ENCODE data around the gene GUK1. TPM values are rescaled to one million over a fixed set of nuclear protein-coding genes. Genes with fewer than 3 reads are reported as not detected.
"Not testable (repeated sequence)": the region's sequence is repeated elsewhere in the genome, so short reads cannot be mapped to it uniquely, and the experiment has no call there.

Gene GUK1
- total RNA-seq, 1 donor from 2014 or later: 979 TPM

- H3K4me3 ChIP-seq: no peak overlapping the region
- TF ChIP-seq CTCF (IDR thresholded peaks at IDR 0.05): no peak
- no peaks in the 10 kb centered on the region for H3K27me3 ChIP-seq
- DNase-seq (ENCODE audit: low spot score in 2 of 2): no peak
- H3K27ac ChIP-seq: no peak overlapping the region
- intact Hi-C loops (cut with DNase I): no loop called here
- H3K36me3 ChIP-seq: no peaks in the 10 kb centered on the region
- H3K4me1 ChIP-seq: no peaks in the 10 kb centered on the region
- no peaks in the 10 kb centered on the region for H3K9me3 ChIP-seq
These were observed 42.4 kb downstream of the GUK1 start for GRCh38 chr1:228182296-228183030.

- H3K9me3 ChIP-seq: peaks cover 0 to 9% of the 10 kb centered on the region in 2 donors
- H3K36me3 ChIP-seq: no peaks in the 10 kb centered on the region
- no peak for DNase-seq (ENCODE audit: low spot score in 2 of 2)
- intact Hi-C loops (cut with DNase I): no loop called here
- H3K27me3 ChIP-seq: no peaks in the 10 kb centered on the region
- no peak overlapping the region for H3K4me3 ChIP-seq
- H3K27ac ChIP-seq: no peak overlapping the region
- no peaks in the 10 kb centered on the region for H3K4me1 ChIP-seq
- TF ChIP-seq CTCF (IDR thresholded peaks at IDR 0.05): no peak
These were observed 44.1 kb downstream of the GUK1 start for GRCh38 chr1:228184152-228184551.

DNA sequence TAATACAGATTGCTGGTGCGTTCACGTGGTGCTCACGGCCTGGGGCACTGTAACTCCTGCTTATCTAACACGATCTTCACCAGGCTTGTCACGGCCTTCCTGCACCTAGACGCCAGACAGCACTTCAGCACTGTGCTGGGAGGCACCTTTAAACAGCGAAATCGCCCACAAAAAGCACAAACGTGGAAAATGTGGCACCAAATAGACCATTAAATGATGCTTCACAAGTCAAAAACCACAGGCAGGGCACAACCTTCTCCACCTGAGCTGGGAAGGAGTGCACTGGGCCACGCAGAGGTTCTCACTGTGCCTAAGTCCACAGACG is 45.5 kb downstream of the GUK1 start:
- peaks cover 0 to 9% of the 10 kb centered on the region in 2 donors for H3K9me3 ChIP-seq
- H3K27me3 ChIP-seq: no peaks in the 10 kb centered on the region
- H3K4me1 ChIP-seq: no peaks in the 10 kb centered on the region
- no peaks in the 10 kb centered on the region for H3K36me3 ChIP-seq
- intact Hi-C loops (cut with DNase I): no loop called here
- no peak for DNase-seq (ENCODE audit: low spot score in 2 of 2)
- H3K4me3 ChIP-seq: no peak overlapping the region
- no peak overlapping the region for H3K27ac ChIP-seq
- TF ChIP-seq CTCF (IDR thresholded peaks at IDR 0.05): no peak

DNA sequence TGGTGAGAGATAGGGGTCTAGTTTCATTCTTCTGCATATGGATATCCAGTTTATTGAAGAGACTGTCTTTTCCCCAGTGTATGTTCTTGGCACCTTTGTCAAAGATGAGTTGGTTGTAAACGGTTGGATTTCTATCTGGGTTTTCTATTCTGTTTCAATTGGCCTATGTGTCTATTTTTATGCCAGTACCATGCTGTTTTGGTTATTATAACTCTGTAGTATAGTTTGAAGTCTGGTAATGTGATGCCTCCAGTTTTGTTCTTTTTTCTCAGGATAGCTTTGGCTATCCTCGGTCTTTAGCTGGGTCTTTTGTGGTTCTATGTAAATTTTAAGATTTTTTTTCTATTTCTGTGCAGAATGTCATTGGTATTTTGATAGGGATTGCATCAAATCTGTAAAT is 48.2 kb downstream of the GUK1 start:
- not testable (repeated sequence) for H3K9me3 ChIP-seq

GRCh38 chr1:228190182-228190581 is 50.1 kb downstream of the GUK1 start:
- Histone ChIP-seq H3K4me1 (no peaks in the 10 kb centered on the region), H3K27me3 (no peaks in the 10 kb centered on the region), H3K4me3 (no peak overlapping the region), H3K27ac (no peak overlapping the region), H3K9me3 (peaks cover 0 to 9% of the 10 kb centered on the region in 2 donors), H3K36me3 (no peaks in the 10 kb centered on the region)
- DNase-seq (ENCODE audit: low spot score in 2 of 2): no peak
- no peak for TF ChIP-seq CTCF (IDR thresholded peaks at IDR 0.05)
- intact Hi-C loops (cut with DNase I): no loop called here

More for the DNA sequence above, 48.2 kb downstream of the GUK1 start:
- intact Hi-C loops (cut with DNase I); H3K27ac ChIP-seq; DNase-seq (ENCODE audit: low spot score in 2 of 2); H3K4me1 ChIP-seq; H3K4me3 ChIP-seq; H3K27me3 ChIP-seq; H3K36me3 ChIP-seq: not testable (repeated sequence)

GRCh38 chr1:228190778-228191177 is 50.7 kb downstream of the GUK1 start:
- Histone ChIP-seq H3K4me1 (no peaks in the 10 kb centered on the region), H3K9me3 (peaks cover 0 to 9% of the 10 kb centered on the region in 2 donors), H3K27me3 (no peaks in the 10 kb centered on the region), H3K4me3 (no peak overlapping the region), H3K27ac (no peak overlapping the region), H3K36me3 (no peaks in the 10 kb centered on the region)
- TF ChIP-seq CTCF (IDR thresholded peaks at IDR 0.05): no peak
- DNase-seq (ENCODE audit: low spot score in 2 of 2): no peak
- intact Hi-C loops (cut with DNase I): no loop called here

Measured in ascending aorta (tissue), 2 donors.